Upper lobe of left lung (tissue), 4 donors: ENCODE results near the gene ERN1.

Experiments
- POLR2A ChIP-seq, 4 donors: fragments of 450-650 bp; IDR thresholded peaks; one replicate each; pipeline ENCODE4 v1.5.1; 2016 to 2017; ENCODE audit warnings: antibody characterized with exemption in 4 of 4, mild to moderate bottlenecking in 2 of 4
- POLR2AphosphoS5 ChIP-seq, 2 donors: sonication (generic); formaldehyde crosslinking; IDR thresholded peaks; one replicate each; pipeline ENCODE4 v1.5.1; 2017; ENCODE audit warnings: antibody characterized with exemption in 2 of 2
- TF ChIP-seq, protein P1 (sequence below), 6 experiments: fragments of 450-650 bp in 4 of 6; fragments of 200-600 bp in 2 of 6; sonication (generic) in 2 of 6; IDR thresholded peaks; one replicate each; pipeline ENCODE4 v1.5.1; 2016 to 2019; ENCODE audit warnings: antibody characterized with exemption in 6 of 6

GRCh38 chr17:64158406-64158805 is 28.5 kb upstream of the ERN1 start:
- TF ChIP-seq POLR2AphosphoS5 (IDR thresholded peaks at IDR 0.05) (no peak), POLR2A (IDR thresholded peaks at IDR 0.05) (no peak)
- TF ChIP-seq, protein P1, sequence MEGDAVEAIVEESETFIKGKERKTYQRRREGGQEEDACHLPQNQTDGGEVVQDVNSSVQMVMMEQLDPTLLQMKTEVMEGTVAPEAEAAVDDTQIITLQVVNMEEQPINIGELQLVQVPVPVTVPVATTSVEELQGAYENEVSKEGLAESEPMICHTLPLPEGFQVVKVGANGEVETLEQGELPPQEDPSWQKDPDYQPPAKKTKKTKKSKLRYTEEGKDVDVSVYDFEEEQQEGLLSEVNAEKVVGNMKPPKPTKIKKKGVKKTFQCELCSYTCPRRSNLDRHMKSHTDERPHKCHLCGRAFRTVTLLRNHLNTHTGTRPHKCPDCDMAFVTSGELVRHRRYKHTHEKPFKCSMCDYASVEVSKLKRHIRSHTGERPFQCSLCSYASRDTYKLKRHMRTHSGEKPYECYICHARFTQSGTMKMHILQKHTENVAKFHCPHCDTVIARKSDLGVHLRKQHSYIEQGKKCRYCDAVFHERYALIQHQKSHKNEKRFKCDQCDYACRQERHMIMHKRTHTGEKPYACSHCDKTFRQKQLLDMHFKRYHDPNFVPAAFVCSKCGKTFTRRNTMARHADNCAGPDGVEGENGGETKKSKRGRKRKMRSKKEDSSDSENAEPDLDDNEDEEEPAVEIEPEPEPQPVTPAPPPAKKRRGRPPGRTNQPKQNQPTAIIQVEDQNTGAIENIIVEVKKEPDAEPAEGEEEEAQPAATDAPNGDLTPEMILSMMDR (IDR thresholded peaks at IDR 0.05), result no peak
